Forelimb muscle (tissue), 1 donor: ENCODE measurements around the gene FAF1. TPM values are rescaled to one million over a fixed set of nuclear protein-coding genes. Genes with fewer than 3 reads are reported as not detected.

Experiments used
- DNase-seq: peaks from one replicate; pipeline ENCODE4 v3.0.0-alpha.2; 2013; ENCODE audit warnings: low read depth
- polyA plus RNA-seq: library from polyadenylated mRNA; unstranded; fragments of 120-200 nt; gene quantifications from one replicate; pipeline ENCODE4 v1.2.1, GENCODE V29; 2013; ENCODE audit not compliant: insufficient read length

FAF1 gene
- polyA plus RNA-seq, 1 donor: 42.8 TPM

- DNase-seq: no peak
These were observed 532.0 kb downstream of the FAF1 start for GRCh38 chr1:50427818-50428779.

DNA sequence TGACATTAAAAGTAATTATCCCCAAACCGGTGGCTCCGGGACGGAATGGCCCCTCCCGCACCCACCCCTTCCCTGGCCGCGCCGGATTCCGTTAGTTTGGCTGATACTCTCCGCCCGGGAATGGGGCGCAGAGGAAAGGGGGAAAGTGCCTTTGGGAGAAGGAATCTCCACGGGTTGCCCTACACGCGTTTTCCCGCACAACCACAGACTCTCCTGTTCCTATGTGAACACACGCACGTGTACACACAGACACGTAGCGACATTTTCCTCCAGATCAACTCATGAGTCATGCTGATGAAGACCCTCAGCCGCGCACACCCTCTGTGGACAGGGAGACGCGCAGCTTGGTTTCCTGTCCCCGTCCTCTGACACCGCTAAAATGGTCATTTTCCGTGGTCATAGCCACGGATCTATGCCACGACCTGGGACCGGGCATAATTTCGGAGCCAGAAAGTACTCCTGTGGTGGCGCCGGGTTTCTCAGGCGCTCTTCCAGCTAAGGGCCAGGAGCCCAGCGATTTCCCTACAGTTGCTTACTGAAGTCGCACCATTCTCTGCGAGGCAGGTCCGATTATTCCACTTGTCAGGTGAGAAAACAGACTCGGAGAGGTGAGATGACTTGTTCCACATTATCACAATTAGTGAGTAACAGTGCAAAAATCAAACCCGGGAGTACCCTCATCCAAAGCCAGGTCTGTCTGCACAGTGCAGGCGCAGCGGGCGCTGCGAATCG, 532.8 kb downstream of the FAF1 start:
- DNase-seq: no peak

- no peak for DNase-seq
These were observed 533.4 kb downstream of the FAF1 start for GRCh38 chr1:50426702-50427085.

DNA sequence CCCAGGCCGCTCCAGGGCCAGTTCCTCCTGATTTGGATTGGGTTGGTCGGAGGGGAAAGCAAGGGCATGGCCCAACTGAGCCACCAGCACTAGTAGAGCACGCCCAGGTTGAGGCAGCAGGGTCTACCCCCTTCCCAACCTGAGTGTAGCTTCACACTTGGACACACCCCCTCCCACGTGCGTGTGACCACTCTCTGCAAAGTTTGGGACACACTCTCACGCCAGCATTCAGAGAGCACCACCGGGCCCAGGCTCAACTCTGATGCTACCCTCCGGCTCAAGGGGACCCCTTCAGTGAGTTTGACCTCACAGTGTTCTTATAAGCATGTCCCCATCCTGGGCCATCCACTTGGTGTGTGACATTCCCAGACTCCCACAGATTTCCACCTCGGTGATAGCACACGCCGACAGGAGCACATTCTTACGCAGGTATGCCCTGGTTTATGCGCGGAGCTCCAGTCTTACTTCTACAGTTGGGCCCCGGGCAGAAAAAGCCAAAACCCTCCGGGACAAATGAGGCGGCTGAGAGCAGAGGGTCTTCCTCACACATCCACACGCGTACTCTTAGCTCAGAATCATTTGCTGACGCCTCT, 533.9 kb downstream of the FAF1 start:
- no peak for DNase-seq

- DNase-seq: no peak
These were observed 534.5 kb downstream of the FAF1 start for GRCh38 chr1:50425376-50426107.

DNA sequence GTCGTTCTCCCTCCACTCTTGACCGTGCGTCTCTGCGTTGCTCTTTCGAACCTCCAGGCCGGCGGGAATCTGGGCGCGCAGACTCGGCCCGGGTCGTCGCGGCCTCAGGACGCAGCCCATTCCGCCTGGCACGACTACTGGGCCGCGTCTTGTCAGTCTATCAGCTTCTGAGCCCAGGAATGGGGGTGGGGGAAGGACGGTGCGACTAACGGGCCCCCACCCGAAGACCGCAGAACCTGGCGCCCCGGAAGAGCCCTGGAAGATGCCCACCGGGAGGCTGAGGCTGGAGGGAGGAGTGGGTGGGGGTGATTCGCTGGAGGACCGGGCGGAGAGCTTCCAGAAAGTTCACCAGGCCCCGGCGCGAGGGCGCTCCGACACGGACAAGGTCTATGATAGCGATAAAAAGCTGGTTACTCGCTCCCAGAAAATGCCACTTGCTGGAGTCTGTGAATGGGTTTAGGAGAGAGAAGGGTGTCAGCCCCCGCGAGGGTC, 535.1 kb downstream of the FAF1 start:
- no peak for DNase-seq

- no peak for DNase-seq
These were observed 535.8 kb downstream of the FAF1 start for GRCh38 chr1:50424045-50424883.

DNA sequence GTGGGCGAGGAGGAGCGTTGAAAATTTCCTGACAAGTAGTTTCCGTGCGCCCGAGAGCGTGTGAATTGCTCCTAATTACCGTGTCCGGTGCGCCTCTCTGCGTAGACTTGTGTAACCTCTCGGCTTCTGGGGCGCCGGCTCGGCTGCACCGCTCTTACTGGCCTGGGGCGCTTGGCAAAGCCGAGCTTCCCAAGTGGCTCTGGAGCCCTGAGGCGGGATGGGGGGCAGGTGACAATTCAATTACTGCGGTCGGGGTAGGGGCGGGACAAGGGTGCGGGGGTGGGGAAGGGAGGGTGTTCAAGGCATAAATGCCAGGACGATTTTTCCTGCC, 536.4 kb downstream of the FAF1 start:
- DNase-seq: no peak

- DNase-seq: no peak
These were observed 537.0 kb downstream of the FAF1 start, which contains the start of gene DMRTA2 for GRCh38 chr1:50422946-50423669. TSS of gene DMRTA2 (minus strand) at chr1:50423443. CDS start at chr1:50421536, 1,907 bp downstream.

- no peak for DNase-seq
These were observed 537.5 kb downstream of the FAF1 start for GRCh38 chr1:50422675-50422945.

GRCh38 chr1:50421768-50422674, 538.0 kb downstream of the FAF1 start:
- no peak for DNase-seq

GRCh38 chr1:50421366-50421748, 538.7 kb downstream of the FAF1 start:
- no peak for DNase-seq

DNA sequence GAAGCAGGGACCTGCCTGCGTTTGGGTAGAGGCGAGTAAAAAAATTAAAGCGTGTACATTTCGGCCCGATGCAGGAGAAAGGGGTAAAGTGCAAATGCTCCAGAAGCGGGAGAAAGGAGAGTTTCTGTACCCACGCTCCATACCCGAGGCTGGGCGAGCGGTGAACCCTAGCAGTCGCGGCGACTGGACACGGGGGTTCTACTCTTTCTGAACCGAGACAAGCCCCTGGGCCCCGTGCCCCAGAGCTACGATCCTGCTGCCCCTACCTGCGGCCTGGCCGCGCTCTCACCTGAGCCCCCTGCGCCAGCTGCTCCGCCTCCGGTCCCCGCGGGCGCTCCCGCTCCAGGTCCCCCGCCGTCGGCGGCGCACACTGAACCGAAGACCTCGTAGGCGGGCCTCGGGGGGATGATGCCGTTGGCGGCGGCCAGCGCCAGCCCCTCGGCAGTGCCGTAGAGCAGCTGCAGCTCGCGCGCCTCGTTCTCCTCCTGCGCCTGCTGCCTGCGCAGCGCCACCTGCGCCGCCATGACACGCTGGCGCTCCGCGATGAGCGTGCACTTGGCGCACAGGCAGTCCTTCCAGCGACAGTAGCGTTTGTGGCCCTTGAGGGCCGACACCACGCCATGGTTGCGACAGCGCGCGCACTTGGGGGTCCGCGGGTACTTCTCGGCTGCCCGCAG, 539.2 kb downstream of the FAF1 start:
- DNase-seq: no peak

DNA sequence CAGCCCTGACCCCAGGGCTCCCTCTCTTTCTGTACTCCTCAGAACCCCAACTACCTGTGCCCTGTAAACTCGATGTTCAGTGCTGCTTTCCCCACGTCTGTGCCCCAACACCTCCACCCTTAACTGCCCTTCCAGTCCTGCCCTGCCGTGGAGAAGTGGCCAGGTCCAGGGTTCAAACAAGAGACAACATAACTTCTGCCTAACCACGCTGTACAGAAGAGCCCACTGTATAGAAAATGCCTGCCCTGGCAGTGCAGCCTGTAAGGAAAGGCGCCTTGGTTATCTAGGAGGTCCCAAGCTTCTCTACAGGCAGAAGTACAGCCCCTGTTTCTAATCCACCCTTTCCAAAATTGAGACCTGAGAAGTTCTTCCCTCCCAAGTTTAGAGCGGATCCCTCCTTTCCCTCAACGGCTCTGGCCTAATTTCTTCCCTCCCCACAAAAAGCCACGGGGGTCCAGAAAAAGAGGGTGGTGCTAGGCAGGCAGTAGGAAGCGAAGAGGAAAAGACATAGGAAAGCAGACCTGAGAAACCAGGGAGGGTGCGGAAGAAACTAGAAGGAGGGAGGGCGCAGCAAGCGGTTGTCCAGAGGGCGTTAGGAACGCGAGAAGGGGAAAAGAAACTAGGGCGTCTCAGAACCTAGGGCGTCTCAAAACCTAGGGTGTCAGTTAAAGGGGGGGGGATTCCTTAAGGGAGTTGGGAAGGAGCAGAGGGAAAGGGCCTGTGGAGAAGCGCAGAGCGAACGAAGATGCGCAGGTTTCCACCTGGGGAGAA, 540.0 kb downstream of the FAF1 start:
- DNase-seq: no peak

DNA sequence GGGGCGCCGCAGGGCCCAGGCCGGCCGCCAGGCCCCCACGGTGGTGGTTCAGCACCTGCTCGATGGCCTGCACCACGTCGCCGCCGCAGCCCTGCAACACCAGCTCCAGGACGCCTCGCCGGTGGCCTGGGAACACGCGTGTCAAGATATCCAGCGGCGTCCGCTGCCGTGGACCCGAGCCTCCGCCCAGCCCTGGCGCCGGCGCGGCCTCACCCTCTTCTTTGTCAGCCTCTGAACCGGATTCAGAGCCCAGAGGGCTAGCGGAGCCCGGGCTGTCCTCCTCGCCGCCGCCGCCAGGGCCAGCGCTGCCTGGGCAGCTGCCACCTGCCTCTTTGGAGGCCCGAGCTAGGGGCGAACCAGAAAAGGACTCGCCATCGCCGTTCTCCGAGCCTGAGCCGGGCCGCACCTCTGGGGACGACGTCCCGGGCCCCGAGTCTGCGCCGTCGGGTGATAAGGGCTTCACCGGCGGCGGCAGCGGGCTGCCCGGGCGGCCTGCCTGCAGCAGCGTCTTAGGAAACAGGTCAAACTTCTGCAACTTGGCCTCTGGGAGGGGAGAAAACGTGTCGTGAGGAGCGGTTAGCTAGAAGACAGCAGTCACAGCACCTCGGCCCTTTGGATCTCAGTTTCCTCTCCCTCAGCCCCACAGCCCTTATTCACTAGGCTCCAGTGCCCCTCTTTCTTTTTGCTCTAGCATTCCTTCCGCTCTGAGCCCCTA, 540.7 kb downstream of the FAF1 start:
- no peak for DNase-seq

GRCh38 chr1:50418600-50419109, 541.4 kb downstream of the FAF1 start:
- no peak for DNase-seq
